Astrocyte of the spinal cord (primary cell): ENCODE measurements around the gene FBXO17.

ENCODE experiments used
- DNase-seq: peaks from one replicate; pipeline ENCODE4 v3.0.0; 2011; ENCODE audit warnings: low read depth, low spot score
- H3K4me3 ChIP-seq: 2 replicates; pipeline ENCODE4 v1.5.1; 2011; ENCODE audit warnings: low read depth, mild to moderate bottlenecking, low read length, moderate library complexity
- CTCF ChIP-seq: IDR thresholded peaks from 2 replicates; pipeline ENCODE4 v1.5.1; 2012; ENCODE audit warnings: low read depth, mild to moderate bottlenecking, low read length, inconsistent platforms
- in situ Hi-C: cut with HindIII; loops from 2 replicates; pipeline ENCODE4 v1.10.0; 2017; ENCODE audit warnings: low sequenced_read_pairs

FBXO17 gene

GRCh38 chr19:38915329-38916321 is 59.9 kb downstream of the FBXO17 start:
- in situ Hi-C loops, result no loop called here
- TF ChIP-seq CTCF, result no peak
- no peak overlapping the region for H3K4me3 ChIP-seq
- DNase-seq, result no peak

DNA sequence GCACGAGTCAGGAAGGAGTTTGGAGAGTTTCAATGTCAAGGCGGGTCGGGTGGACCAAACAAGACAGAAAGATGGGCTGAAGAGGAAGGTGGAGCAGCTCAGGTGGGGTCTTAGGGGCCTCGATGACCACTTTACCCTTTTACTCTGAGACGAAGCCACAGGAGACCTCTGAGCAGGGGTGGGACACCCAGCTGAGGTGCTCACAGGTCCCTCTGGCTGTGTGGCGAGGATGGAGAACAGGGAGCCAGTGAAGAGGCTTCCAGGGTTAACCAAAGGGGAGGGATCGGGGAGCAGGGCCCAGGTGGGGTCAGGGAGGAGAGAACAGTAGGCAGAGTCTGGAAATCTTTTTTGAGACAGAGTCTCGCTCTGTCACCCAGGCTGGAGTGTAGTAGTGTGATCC is 61.6 kb downstream of the FBXO17 start:
- in situ Hi-C loops, result no loop called here
- H3K4me3 ChIP-seq, result no peak overlapping the region
- TF ChIP-seq CTCF, result no peak
- DNase-seq, result no peak

GRCh38 chr19:38912600-38913514 is 62.7 kb downstream of the FBXO17 start:
- DNase-seq, result no peak
- in situ Hi-C loops, result no loop called here
- H3K4me3 ChIP-seq, result no peak overlapping the region
- no peak for TF ChIP-seq CTCF

DNA sequence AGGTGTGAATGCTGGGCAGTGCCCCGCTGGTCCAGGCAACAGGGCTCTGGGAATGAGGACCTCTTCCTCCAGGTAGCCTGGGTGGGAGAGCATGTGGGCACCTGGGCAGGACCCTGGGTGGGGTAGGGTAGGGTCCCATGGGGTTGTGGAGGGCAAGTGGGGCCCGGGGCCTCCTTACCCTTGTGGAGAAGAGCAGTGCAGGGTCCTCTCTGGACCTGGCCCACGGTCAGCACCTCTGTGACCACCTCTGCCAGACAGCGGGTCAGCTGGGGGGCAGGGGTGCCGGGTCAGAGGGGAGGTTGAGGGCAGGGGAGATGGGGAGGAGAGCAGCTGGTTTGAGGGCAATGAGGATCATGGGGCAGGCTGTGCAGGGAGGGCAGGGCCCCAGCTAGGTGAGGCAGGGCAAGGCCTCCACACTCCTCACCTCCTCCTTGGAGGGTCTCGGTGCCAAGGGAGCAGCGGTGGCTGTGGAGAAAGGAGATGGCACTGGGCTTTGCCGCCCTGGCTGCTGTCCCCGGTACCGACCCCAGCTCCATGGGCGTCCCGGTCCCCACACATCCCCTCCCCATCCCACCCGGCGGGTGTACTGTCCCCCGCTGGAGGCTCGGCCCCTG is 64.0 kb downstream of the FBXO17 start:
- no peak for DNase-seq
- no peak for TF ChIP-seq CTCF
- in situ Hi-C loops, result no loop called here
- no peak overlapping the region for H3K4me3 ChIP-seq

GRCh38 chr19:38910488-38910887 is 65.1 kb downstream of the FBXO17 start:
- in situ Hi-C loops, result no loop called here
- no peak overlapping the region for H3K4me3 ChIP-seq
- DNase-seq, result no peak
- TF ChIP-seq CTCF, result no peak

DNA sequence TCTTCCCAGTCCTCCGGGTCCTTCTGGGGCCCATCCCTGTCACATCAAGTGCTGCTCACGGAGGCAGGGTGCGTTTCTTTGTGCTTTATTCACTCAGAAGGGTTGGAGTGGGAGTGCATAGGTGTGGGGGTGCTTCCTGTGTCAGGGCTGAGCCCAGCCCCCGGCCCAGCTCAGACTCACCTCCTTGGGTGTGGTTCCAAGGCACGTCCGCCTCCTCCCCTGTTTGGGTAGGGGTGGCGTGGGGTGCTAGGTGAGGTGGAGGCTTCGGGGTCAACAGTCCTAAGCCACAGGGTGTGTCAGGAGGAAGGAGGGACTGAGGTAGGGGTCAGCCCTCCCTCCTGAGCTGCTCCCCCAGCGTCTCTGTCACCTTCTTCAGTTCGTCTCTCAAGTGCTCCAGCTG is 66.6 kb downstream of the FBXO17 start:
- no peak overlapping the region for H3K4me3 ChIP-seq
- TF ChIP-seq CTCF, result no peak
- DNase-seq, result no peak
- in situ Hi-C loops, result no loop called here
